DMS53 treated with DMSO at 0.1 percent for 48 hours (cell line): ENCODE data around the gene UCK2.
A peak's percentile ranks its signal among the peaks of the same experiment; 100 is the strongest.

Experiments used
- DNase-seq: peaks from one replicate; lab custom pipeline; 2025; ENCODE audit not compliant: unreplicated experiment; lab: John Stamatoyannopoulos, UW

Gene UCK2

GRCh38 chr1:165854101-165854845, 26.9 kb downstream of the UCK2 start:
- peak; percentile 7 for DNase-seq

- no peak for DNase-seq
Measured at GRCh38 chr1:165855010-165855838, 27.8 kb downstream of the UCK2 start.

GRCh38 chr1:165856021-165856420, 28.6 kb downstream of the UCK2 start:
- no peak for DNase-seq

- DNase-seq, result no peak
Measured at GRCh38 chr1:165856606-165857005, 29.2 kb downstream of the UCK2 start.

GRCh38 chr1:165857046-165857801, 29.8 kb downstream of the UCK2 start:
- DNase-seq, result no peak

- DNase-seq, result peak; percentile 79
Measured at GRCh38 chr1:165858364-165858823, 31.0 kb downstream of the UCK2 start.

GRCh38 chr1:165858967-165859845, 31.8 kb downstream of the UCK2 start:
- DNase-seq, result no peak

- no peak for DNase-seq
Measured at GRCh38 chr1:165860065-165860464, 32.7 kb downstream of the UCK2 start.

GRCh38 chr1:165861911-165862310, 34.5 kb downstream of the UCK2 start:
- DNase-seq, result no peak

GRCh38 chr1:165862448-165862847, 35.0 kb downstream of the UCK2 start:
- no peak for DNase-seq

- DNase-seq, result no peak
Measured at GRCh38 chr1:165863346-165863745, 35.9 kb downstream of the UCK2 start.

GRCh38 chr1:165865633-165866340, 38.4 kb downstream of the UCK2 start:
- no peak for DNase-seq

GRCh38 chr1:165869343-165869742, 41.9 kb downstream of the UCK2 start:
- no peak for DNase-seq

GRCh38 chr1:165871311-165872067, 44.1 kb downstream of the UCK2 start:
- peak; percentile 11 for DNase-seq

- no peak for DNase-seq
Measured at GRCh38 chr1:165873481-165873880, 46.1 kb downstream of the UCK2 start.

GRCh38 chr1:165874643-165875042, 47.2 kb downstream of the UCK2 start:
- DNase-seq, result no peak

GRCh38 chr1:165875171-165875570, 47.8 kb downstream of the UCK2 start:
- DNase-seq, result no peak

- no peak for DNase-seq
Measured at GRCh38 chr1:165875604-165876003, 48.2 kb downstream of the UCK2 start.

- DNase-seq, result no peak
Measured at GRCh38 chr1:165876121-165876520, 48.7 kb downstream of the UCK2 start.
